H7 (cell line): ENCODE measurements around the gene CBX2. TPM values are rescaled to one million over a fixed set of nuclear protein-coding genes. Genes with fewer than 3 reads are reported as not detected.
A peak's percentile ranks its signal among the peaks of the same experiment; 100 is the strongest.

Source experiments
- DNase-seq: peaks from one replicate; pipeline ENCODE4 v3.0.0; 2012
- H3K27me3 ChIP-seq: 2 replicates; pipeline ENCODE4 v1.6.0; 2011; ENCODE audit warnings: mild to moderate bottlenecking, low read length; ENCODE audit not compliant: control insufficient read depth, insufficient read depth
- H3K36me3 ChIP-seq: replicated peaks from 2 replicates; pipeline ENCODE4 v1.5.1; 2011; ENCODE audit warnings: low read length; ENCODE audit not compliant: control insufficient read depth, insufficient read depth
- H3K4me3 ChIP-seq: 2 replicates; pipeline ENCODE4 v1.5.1; 2011; ENCODE audit warnings: low read depth, mild to moderate bottlenecking, control low read depth, low read length, moderate library complexity; ENCODE audit not compliant: insufficient read depth
- total RNA-seq: library from RNA; depleted of rRNA; stranded (reverse); fragments of >200 nt; shearing (Covaris generic); gene quantifications from 2 replicates; pipeline ENCODE4 v1.2.3, GENCODE V29; 2014

CBX2 gene
- total RNA-seq, 1 experiment from 2014 or later = 89.1 TPM

DNA sequence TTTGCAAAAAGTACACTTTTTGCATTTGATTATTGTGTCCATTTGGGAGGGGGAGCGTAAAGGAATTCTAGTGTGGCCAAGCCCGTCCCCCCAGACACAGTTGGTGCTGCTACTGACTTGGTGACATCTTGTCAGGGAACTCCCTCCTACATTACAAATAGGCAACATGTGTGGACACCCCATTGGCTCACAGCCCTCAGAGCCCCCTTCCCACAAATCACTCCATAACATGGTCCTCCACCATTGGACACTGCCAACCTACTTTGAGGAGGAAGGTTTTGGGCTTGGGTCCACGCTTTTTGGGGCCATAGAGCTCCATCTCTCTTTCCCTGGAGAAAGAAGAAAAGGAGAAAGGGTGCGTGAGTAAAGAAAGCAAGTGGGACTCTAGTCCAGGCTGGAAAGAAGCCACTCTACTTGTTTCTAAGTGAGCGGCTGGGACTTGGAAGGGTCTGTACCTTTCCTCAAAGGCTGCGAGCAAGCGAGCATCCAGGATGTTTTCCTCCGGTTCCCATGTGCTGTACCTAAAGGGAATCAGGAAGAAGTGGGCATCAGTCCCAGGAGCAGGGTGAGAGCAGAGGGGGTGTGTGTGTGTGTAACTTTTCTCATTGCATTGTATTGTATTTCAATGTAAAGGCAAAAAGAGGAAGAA is 18.0 kb downstream of the CBX2 start:
- Histone ChIP-seq H3K36me3 (no peaks in the 10 kb centered on the region), H3K27me3 (peaks cover 91% of the 10 kb centered on the region), H3K4me3 (peak overlapping the region; percentile 71)
- peak; percentile 49 for DNase-seq

DNA sequence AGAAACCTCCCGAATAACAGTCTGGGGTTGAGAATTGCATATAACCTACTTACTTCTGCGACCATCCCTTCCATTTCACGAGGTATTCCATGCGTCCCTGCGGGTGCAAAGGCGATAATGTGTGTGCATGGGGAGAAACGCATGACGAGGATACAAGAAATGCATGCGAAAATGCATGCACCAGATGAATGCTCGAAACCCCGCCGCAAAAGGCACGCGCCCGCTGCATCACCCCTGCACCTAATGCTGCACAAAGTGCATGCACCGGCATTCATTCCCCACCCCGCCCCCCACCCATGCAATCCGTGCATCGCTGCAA is 18.5 kb downstream of the CBX2 start:
- Histone ChIP-seq H3K27me3 (peaks cover 91% of the 10 kb centered on the region), H3K4me3 (peak overlapping the region; percentile 71)
- no peak for DNase-seq

DNA sequence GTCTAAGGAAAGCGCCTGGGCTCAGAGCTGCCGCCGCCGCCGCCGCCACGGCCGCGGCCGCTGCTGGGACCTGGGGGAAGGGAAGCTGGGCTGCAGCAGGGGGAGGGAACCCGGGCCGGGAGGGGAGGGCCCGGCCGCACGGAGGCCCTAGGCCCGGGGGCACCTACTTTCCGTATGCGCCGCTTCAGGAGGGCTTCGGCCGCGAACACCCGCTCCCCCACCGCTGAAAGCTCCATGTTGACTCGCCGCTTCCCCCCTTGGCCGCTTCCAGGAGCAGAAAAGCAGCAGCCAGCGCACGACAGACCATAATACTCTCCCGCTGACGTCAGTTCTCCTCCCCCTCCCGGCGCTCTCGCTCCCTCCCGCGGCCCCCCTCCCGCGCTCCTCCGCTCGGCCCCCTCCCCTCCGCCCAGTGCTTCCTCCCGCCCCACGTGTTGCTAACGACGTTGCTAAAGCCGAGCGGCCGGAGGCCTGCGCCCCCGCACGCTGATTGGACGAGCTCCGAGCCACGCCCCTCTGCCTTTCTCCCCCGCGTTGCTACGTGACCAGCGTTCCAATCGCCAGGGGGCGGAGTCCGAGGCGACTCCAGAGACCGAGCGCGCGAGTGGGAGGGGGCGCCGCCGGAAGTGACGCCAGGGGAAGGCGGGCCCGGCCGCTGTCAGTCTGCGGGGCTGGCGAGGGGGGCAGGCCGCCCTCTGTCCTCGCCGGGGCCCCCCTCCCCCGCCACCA is 19.0 kb downstream of the CBX2 start, which contains the start of gene CBX8:
CBX8 (minus strand) TSS at position 315 of the 729 bp plus-strand sequence; CDS start at position 236, 79 bp downstream.
- peaks cover 91% of the 10 kb centered on the region for H3K27me3 ChIP-seq
- H3K36me3 ChIP-seq = no peaks in the 10 kb centered on the region
- DNase-seq = peak; percentile 100
- H3K4me3 ChIP-seq = peak within 1 kb of the TSS; percentile 71

More for the DNA sequence above, 18.5 kb downstream of the CBX2 start:
- no peaks in the 10 kb centered on the region for H3K36me3 ChIP-seq

DNA sequence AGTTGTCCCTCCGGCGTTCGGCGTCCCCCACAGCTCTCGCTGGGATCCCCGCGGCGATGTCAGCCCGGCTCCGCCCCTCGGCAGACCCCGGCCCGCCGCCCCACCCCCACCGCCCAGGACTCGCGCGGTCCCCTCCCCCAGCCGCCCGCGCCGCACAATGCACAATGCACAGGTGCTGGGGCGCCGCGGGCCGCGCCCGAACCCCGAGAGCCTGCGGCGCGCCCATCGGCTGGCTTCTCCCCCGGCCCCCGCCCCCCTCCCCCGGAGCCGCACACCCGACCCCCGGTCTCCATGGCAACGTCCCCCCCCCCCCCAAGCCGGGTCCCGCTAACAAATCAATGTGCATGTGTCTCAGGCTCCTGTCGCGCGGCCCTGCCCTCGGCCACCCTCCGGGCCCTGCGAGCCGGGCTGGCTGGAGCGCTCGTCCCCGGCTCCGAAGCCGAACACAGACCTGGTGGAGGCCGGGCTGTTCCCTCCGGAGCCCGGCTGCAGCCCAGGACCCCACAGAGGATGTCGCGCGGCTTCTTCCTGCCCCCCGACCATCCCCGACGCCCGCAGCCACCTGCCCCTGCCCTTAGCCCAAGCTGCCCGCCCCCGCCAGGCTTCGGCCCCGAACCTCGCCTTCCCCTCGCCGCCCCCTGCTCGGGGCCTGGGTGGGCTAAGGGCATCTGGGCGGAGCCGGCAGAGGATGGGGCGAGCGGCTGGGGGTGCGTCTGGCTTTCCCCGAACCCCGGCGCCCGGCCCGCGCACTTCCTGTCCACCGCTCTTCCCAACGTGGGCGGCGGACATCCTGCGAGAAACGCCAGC is 19.7 kb downstream of the CBX2 start:
- Histone ChIP-seq H3K4me3 (peak overlapping the region; percentile 40), H3K27me3 (peaks cover 92% of the 10 kb centered on the region), H3K36me3 (no peaks in the 10 kb centered on the region)
- DNase-seq = no peak

DNA sequence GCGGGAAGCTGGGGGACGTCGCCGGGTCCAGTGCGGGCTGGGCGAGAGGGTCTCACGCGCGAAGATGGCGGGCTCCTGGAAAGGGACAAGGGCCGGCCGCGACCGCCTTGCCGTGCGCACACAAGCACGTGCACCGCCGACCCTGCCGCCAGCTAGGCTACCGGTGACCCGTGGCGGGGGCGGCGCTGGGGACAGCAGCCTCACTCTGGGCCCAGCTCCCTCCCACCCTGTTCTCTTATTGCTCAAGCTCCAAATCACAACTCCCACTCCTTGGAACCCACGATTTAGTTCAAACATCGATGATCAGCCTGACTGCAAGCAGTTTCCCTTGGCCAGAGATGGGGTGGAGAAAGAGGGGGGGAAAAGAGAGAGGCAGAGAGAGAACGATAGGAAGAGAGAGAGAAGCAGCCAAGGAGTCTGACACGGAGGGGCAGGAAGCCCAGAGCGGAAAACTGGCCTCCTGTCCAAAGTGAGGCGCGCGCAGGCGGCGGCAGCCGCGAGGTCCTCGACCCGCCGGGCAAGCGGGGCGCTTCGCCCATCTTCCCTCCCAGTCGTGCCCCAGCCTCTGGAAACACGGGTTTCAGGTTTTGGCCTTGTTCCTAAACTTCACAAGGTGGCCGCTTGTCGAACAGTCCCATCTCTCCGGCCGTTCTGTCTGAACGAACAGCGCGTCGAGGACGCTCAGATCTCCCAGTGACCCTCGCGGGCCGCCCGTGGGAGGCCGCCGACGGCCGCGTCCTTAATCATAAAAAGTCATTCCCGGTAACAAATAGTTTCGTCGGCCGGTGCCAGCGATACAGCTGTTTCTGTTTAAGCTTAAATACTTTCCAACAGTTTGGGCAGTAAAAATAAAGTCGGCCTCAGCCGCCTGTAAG is 20.6 kb downstream of the CBX2 start:
- peaks cover 92% of the 10 kb centered on the region for H3K27me3 ChIP-seq
- no peaks in the 10 kb centered on the region for H3K36me3 ChIP-seq
- H3K4me3 ChIP-seq = peak overlapping the region; percentile 28
- DNase-seq = peak; percentile 79

DNA sequence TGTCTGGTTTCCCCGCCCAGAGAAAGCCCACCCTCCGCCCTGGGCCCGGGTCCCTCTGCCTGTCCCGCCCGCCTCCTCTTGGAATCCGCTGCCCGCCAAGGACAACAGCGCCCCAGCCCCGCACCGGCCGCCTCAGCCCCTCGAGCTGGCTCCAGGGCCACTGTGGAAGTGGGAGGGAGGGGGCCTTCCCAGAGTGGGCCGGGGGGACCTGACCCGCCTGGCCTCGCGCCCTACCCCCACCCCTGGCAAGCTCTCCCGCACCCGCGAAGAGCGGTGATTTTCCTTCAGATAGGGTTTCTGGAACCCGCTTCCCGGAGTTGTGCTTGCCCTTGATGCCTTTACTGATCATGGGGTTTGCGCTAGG is 21.2 kb downstream of the CBX2 start:
- no peak overlapping the region for H3K4me3 ChIP-seq
- peak; percentile 73 for DNase-seq
- H3K27me3 ChIP-seq = peaks cover 92% of the 10 kb centered on the region
- no peaks in the 10 kb centered on the region for H3K36me3 ChIP-seq

DNA sequence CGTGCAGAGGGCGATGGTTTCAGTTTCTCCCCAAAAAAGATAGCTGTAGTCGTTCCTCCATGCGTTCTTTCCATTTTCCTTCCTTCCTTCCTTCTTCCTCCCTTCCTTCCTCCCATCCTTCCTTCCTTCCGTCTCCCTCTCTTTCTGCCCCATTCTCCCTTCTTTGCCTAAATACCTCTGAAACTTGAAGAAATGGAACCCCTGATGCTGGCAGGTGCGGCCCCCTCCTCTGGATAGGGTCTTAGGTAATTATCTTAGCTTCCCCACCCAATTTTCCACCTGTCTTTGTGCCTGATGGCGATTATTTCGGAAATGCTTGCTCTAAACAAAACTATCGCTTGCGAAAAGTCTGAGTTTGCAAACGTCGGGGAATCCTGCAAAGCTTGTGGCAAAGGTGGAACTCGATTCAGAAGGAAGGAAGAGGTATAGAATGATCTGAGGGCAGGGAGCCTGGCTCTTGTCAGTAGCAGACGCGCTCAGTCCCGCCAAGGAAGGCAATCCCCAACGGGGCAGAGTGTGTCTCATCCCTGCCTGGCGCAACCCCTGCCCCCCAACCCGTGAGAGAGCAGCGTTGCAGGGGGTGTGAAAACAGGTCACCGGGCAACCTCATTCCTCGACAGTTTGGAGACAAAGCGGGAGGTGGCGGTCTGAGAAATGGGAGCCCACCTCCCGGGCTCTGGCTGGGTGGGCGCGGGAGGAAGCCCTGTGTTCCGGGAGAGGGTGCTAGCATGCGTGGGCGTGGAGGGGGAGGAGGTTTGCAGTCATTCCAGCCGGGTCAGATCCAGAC is 21.8 kb downstream of the CBX2 start:
- peak; percentile 64 for DNase-seq
- no peak overlapping the region for H3K4me3 ChIP-seq
- peaks cover 92% of the 10 kb centered on the region for H3K27me3 ChIP-seq

DNA sequence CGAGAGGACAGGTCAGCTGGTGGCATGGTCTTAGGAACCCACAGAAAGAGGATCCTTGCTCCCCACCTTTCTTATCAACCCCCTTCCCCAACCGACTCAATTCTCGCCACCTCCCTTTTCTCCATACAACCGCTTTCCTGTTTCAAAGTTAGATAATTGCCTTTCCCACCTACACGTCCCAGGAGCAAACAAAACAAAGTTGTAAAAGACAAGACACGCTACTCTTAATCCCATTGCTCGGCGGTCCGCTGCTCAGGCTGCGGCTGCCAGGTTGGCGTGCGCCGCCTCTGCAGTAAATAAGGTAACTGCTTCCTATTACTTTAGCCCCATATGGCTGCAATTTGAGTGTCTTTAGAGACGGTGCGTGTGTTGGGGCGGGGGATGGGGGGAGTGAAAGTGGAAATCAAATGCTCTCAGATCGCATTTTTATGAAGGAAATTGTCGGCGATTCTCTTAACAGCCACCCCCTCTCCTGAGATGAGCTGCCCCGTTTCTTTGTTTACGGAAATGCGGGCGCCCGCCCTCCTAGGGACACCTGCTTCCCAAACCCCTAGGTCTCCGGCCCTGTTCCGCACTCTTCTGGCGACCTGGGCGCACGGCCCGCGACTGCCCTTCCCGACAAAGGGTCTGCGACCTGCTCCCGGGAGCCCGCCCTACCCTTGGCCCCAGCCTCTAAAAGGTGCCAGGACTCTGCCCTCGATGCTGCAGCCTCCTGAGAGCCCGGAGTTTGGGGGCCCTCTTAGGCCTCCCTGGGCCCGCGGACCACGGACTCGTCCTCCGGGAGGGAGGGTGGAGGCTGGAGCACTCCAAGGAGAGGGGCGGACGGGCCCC is 22.6 kb downstream of the CBX2 start:
- peak overlapping the region; percentile 5 for H3K4me3 ChIP-seq
- peak; percentile 90 for DNase-seq
- H3K27me3 ChIP-seq = peaks cover 92% of the 10 kb centered on the region
- H3K36me3 ChIP-seq = no peaks in the 10 kb centered on the region

More for the DNA sequence above, 21.8 kb downstream of the CBX2 start:
- H3K36me3 ChIP-seq = no peaks in the 10 kb centered on the region

DNA sequence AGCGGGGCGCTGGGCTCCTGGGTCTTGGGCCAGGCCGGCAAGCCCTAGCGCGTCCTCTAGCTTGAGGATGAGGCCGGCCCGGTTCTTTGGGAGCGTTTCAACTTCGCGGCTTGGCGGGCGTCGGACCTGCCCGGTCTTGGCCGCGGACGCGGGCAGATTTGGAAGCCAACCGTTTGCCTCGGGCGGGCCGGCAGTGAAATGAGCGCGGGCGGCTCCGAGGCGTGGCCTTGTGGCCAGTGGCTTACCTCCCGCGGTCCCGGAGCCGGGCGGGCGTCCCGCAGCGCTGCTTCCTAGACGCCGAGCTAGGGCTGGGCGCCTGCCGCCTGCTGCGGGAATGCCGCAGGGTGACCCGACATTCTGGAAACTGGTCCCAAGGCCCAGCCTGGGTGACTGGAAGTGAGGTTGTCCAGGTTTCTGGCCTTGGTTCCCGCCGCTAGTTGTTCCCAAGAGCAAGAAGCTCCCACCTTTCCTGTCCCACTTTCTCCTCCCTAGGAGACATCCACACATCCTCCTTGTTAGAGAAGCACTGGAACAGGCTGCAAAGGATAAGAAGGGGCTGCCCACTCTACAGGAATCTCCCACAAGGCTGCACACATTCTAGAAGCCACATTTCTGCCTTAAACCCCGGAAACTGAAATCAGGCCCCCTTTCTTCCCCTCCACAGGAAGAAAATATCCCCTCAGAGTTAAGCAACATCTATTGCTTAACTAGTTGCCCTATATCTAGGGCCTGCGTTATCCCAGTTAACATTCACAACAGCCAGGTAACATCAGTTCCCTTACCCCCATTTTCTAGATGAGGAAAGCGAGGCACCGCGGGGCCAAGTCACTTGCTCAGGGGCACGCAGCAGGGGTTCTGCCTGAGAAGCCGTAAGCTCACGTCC is 23.4 kb downstream of the CBX2 start:
- H3K27me3 ChIP-seq = peaks cover 92% of the 10 kb centered on the region
- no peaks in the 10 kb centered on the region for H3K36me3 ChIP-seq
- H3K4me3 ChIP-seq = peak overlapping the region; percentile 5; the same call in 1 of the 2 replicates
- DNase-seq = peak; percentile 55

DNA sequence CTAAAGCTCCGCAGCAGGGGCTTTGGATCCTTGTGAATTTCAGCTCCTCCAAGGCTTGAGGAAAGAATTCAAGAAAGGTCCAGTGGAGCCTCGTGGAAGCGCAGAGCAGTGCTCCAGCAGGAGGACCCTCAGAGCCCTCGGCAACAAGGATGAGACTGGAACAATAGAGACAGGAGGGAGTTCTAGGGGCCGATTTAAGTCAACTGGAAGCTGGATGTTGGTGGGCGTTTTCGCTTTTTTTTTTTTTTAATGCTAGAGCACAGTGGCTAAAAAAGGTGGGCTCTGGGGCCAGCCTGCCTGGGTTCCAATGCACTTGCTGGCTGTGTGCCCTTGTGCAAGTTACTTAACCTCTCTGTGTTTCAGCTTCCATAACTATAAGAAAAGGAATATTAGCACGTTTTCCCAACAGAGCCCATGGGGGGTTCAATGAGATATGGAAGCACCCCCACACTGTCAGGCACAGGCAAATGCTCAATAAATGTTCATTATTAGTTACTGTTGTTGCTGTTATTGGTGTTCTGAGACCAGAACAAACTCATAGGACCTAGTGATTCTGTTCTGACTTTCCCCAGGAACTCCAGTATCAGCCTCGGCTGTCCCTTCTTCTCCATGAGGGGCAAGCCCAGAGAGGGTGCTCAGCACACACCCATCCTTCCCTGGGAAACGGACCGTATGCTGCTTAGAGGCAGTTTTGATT is 24.2 kb downstream of the CBX2 start:
- no peaks in the 10 kb centered on the region for H3K36me3 ChIP-seq
- no peak overlapping the region for H3K4me3 ChIP-seq
- no peak for DNase-seq
- H3K27me3 ChIP-seq = peaks cover 96% of the 10 kb centered on the region

DNA sequence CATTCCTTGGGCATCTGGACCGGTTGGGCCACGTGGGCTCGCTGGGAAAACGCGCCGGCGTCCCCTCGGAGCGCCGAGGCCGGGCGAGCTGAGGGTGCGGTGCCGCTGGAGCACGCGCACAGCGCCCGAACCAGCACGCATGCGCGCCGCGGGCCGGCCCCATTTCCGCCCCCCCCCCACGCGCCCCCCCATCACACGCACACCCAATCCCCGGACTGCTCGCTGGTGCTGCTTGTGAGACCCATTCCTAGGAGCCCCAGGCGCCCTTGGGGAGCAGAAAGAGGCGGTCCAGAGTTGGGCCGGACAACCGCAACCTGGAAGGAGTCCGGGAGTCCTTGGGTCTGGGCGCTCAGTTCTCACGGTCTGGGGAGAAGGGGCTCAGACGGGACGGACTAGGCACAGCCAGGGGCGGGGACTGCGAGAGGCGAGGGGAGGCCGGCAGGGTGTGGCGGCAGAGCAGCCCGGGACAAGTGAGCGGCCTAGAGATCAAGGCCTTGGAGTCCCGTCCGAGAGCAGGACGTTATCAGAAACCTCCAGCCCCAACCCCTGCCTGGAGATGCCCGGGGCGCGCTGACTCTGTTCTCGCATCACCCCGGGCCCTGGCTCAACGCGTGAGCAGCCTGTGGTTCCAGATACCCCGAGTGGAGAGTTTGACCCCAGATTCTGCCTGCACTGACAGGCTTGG is 24.9 kb downstream of the CBX2 start:
- H3K4me3 ChIP-seq = no peak overlapping the region
- H3K36me3 ChIP-seq = no peaks in the 10 kb centered on the region
- H3K27me3 ChIP-seq = peaks cover 100% of the 10 kb centered on the region
- DNase-seq = peak; percentile 73
